ENCODE data around the gene WNT7A.

Gene WNT7A

GRCh38 chr3:13825821-13826220, 54.0 kb downstream of the WNT7A start:
- no peak for DNase-seq

GRCh38 chr3:13825311-13825579, 54.6 kb downstream of the WNT7A start:
- no peak for DNase-seq

GRCh38 chr3:13824521-13825310, 55.2 kb downstream of the WNT7A start:
- no peak for DNase-seq

GRCh38 chr3:13823692-13824091, 56.2 kb downstream of the WNT7A start:
- DNase-seq = no peak

GRCh38 chr3:13822871-13823585, 56.8 kb downstream of the WNT7A start:
- no peak for DNase-seq

- DNase-seq = peak; percentile 26
Measured at GRCh38 chr3:13822042-13822441, 57.8 kb downstream of the WNT7A start.

- DNase-seq = no peak
Measured at GRCh38 chr3:13821126-13821525, 58.7 kb downstream of the WNT7A start.

- no peak for DNase-seq
Measured at GRCh38 chr3:13818919-13819318, 61.0 kb downstream of the WNT7A start.

- no peak for DNase-seq
Measured at GRCh38 chr3:13815088-13815683, 64.7 kb downstream of the WNT7A start.

GRCh38 chr3:13812034-13812471, 67.8 kb downstream of the WNT7A start:
- no peak for DNase-seq

GRCh38 chr3:13811614-13812013, 68.3 kb downstream of the WNT7A start:
- no peak for DNase-seq

- no peak for DNase-seq
Measured at GRCh38 chr3:13808550-13808949, 71.3 kb downstream of the WNT7A start.

GRCh38 chr3:13801361-13802204, 78.3 kb downstream of the WNT7A start:
- DNase-seq = no peak

- DNase-seq = no peak
Measured at GRCh38 chr3:13800064-13800463, 79.8 kb downstream of the WNT7A start.

- DNase-seq = no peak
Measured at GRCh38 chr3:13798401-13798800, 81.5 kb downstream of the WNT7A start.

- no peak for DNase-seq
Measured at GRCh38 chr3:13796701-13797460, 83.0 kb downstream of the WNT7A start.

- no peak for DNase-seq
Measured at GRCh38 chr3:13795816-13796215, 84.1 kb downstream of the WNT7A start.

- DNase-seq = no peak
Measured at GRCh38 chr3:13794322-13794721, 85.5 kb downstream of the WNT7A start.

GRCh38 chr3:13793451-13793850, 86.4 kb downstream of the WNT7A start:
- DNase-seq = no peak

GRCh38 chr3:13792512-13793371, 87.1 kb downstream of the WNT7A start:
- DNase-seq = no peak

GRCh38 chr3:13792051-13792490, 87.8 kb downstream of the WNT7A start:
- no peak for DNase-seq
